ENCODE measurements around the gene FAM53B.
A peak's percentile ranks its signal among the peaks of the same experiment; 100 is the strongest.
"Not testable (repeated sequence)": the region's sequence is repeated elsewhere in the genome, so short reads cannot be mapped to it uniquely, and the experiment has no call there.

FAM53B gene

GRCh38 chr10:124627866-124628675 is 116.1 kb downstream of the FAM53B start:
- DNase-seq (ENCODE audit: low read depth), result no peak

- DNase-seq (ENCODE audit: low read depth), result peak; percentile 35
Measured at GRCh38 chr10:124626759-124627380, 117.3 kb downstream of the FAM53B start.

- DNase-seq (ENCODE audit: low read depth), result no peak
Measured at GRCh38 chr10:124625831-124626238, 118.3 kb downstream of the FAM53B start.

DNA sequence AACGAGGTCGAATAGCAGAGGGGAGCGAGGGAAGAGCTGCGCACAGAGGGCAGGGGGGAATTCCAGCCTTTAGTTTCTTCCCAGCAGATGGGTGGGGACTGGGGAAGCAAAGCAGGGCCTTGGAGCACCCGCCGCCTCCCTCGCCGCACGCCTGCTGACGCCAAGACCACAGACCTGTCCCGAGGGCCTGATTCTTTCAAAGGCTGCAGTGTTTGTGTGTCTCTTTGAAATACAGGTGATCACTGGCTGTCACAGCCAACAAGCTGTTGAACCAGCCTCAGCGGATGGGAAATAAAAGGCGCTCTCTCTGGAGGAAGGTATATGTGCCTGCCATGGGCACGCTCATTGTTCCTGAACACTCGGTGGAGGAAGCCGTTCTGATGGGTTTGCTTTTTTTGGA is 119.3 kb downstream of the FAM53B start:
- DNase-seq (ENCODE audit: low read depth), result no peak

DNA sequence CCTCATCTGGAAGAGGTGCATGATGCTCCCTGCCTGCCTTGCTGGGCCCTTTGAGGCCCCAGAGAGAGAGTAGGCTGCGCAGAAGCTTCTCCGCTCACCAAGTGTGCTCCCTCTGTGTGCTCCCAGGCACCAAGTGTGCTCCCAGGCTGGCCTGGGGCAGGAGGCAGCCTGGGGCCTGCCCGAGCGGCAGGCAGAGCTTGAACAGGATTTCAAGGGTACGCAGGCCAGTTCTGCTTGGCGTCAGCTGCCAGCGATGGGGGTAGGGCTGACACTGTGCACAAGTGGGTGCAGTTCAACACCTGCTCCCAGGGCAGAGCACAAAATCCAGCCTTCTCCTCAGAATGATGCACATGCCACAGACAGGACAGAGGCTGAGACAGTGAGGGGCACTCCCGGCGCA is 119.7 kb downstream of the FAM53B start:
- no peak for DNase-seq (ENCODE audit: low read depth)

DNA sequence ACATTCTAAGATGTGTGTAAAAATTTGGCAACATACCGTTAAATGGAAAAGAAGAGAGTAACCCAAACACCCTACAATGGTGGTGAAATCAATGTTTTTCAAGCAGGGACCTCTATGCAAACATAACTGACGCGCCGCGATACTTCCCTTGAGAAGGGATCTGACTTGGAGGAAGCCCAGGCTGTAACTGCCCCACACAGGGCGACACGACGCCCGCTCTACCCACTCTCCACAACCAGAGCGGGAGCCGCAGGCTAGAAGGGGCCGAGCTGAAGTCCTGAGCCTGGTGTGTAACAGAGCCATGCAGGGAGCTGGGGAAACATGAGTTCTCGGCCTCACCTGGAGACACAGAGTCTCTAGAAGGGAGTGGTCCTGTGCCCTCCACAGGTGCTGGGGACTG is 120.2 kb downstream of the FAM53B start:
- no peak for DNase-seq (ENCODE audit: low read depth)

- DNase-seq (ENCODE audit: low read depth), result no peak
Measured at GRCh38 chr10:124622866-124623536, 121.2 kb downstream of the FAM53B start.

DNA sequence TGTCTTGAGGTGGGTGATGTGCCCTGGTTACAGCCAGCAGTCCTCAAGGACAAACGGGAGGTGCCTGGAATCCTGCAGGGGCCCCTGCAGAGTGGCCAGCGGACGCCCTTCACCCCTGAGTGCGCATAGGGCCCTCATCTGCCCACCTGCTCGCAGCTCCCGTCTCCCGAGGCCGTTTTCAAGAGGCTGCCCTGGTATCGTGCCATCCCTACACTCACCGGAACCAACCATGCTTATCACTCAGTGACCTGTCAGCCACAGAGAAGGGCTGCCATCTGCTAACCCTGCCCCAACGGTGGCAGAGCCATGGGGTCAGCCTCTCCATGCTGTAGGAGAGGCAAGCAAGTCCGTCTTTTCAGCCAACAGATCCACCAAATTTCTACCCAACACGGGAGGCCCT is 122.0 kb downstream of the FAM53B start:
- no peak for DNase-seq (ENCODE audit: low read depth)

DNA sequence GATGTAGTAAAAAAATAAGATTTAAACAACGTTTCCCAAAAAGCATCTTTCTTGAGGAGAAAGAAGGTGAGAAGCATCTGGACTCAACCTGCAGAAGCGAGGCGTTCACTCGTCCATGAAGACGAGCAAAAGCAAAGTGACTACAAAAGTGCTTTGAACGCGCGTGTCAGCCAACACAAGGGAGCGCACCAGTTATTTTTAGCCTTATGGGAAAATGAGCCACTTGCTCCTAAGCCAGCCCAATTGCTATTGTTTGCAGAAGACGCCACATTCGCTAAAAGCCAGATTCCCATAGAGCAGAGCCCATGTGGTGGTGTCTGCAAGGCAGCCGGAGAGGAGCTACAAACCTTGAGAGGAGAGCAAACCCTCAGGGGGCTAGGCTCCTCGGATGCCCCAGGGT is 122.5 kb downstream of the FAM53B start:
- DNase-seq (ENCODE audit: low read depth), result no peak

GRCh38 chr10:124619802-124620490 is 124.2 kb downstream of the FAM53B start:
- DNase-seq (ENCODE audit: low read depth), result no peak

- DNase-seq (ENCODE audit: low read depth), result no peak
Measured at GRCh38 chr10:124619195-124619594, 125.0 kb downstream of the FAM53B start.

DNA sequence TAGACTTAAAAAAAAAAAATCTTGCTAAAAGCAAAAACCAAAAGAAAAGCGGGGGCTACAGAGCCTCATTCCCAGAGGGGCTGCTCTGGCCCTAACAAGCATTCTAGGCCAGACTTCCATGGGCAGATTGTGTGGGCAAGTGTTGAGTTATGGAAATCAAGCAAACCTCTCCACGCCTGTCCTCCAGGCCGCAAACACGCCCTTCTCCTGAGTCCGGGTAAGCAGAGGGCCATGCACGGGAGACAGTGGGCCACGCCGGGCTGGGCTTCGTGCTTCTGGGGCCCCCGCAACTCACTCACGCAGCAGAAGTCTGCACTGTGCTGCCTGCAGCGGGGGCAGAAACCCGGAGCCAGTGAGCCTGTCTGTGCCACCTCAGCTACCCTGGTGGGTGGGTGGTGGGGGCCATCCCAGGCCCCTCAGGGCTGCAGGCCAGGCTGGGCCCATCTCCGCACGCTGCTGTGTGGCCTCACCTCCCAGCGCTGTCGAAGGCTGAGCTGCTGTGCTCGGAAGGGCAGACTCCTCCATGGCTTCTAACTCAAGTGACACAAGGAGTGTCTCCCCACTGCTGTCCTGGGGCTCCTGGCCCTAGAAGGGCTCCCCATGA is 125.6 kb downstream of the FAM53B start:
- no peak for DNase-seq (ENCODE audit: low read depth)

GRCh38 chr10:124616836-124617130 is 127.4 kb downstream of the FAM53B start:
- DNase-seq (ENCODE audit: low read depth), result no peak

- no peak for DNase-seq (ENCODE audit: low read depth)
Measured at GRCh38 chr10:124616040-124616835, 127.9 kb downstream of the FAM53B start.

GRCh38 chr10:124615259-124615658 is 128.9 kb downstream of the FAM53B start:
- DNase-seq (ENCODE audit: low read depth), result no peak

- no peak for DNase-seq (ENCODE audit: low read depth)
Measured at GRCh38 chr10:124614003-124614659, 130.0 kb downstream of the FAM53B start.

DNA sequence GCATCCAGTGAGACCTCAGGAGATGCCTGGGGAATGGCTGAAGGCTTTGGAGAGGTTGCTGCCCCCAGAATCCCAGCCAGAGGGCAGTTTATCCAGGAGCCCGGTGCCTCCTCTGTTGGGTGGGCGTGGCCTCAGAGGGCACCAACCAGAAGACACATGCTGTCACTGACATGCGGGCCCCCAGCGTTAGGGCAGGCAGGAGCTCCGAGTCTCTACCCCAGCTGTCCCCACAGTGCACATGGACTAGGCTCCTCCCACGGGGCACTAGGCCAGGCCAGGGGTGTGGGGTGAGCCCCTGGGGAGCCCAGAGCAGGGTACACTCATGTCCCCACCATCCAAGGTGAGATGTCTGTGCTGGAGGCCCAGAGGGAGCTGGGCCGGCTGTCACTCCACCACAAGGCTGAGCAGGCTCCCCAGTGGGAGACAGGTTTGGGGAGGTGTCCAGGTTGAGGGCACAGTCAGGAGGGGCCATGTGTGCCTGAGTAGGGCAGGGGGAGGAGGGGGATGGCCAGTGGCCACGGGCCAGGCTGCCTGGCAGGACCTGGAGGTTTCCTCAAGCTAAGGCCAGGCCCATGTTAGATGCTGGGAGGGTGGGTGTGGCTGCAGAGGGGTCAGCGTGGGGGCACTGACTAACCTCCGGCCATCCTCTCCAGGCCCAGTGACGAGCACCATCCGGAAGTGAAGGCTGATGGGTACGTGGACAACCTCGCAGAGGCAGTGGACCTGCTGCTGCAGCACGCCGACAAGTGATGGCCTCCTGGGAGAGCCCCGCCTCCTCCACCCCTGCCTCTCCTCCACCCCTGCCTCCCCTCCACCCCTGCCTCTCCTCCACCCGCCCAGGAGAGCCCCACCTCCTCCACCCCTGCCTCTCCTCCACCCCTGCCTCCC is 131.3 kb downstream of the FAM53B start:
- DNase-seq (ENCODE audit: low read depth), result no peak

- DNase-seq (ENCODE audit: low read depth), result peak; percentile 32
Measured at GRCh38 chr10:124611738-124612137, 132.4 kb downstream of the FAM53B start.

DNA sequence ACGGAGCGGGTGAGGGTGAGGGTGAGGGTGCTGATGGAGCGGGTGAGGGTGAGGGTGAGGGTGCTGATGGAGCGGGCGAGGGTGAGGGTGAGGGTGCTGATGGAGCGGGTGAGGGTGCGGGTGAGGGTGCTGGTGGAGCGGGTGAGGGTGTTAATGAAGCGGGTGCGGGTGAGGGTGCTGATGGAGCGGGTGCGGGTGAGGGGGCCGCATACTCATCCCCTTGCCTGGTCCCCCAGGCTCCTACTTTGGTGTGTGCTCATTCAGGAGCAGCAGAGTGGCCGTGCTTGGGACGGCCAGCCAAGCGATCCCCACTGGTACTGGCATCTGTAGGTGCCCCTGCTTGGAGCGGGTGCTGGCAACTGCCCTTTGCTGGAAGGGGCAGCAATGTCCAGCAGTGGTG is 133.3 kb downstream of the FAM53B start:
- not testable (repeated sequence) for DNase-seq (ENCODE audit: low read depth)

DNA sequence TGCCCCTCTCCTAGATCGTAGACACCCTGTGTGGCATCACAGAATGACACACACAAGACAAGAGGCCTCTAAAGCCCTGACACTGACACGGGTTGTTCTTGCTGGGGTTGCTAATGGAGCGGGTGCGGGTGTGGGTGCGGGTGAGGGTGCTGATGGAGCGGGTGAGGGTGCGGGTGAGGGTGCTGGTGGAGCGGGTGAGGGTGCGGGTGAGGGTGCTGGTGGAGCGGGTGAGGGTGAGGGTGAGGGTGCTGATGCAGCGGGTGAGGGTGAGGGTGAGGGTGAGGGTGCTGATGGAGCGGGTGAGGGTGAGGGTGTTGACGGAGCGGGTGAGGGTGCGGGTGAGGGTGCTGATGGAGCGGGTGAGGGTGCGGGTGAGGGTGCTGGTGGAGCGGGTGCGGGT is 134.0 kb downstream of the FAM53B start:
- not testable (repeated sequence) for DNase-seq (ENCODE audit: low read depth)

Measured in activated T-helper 1 cell treated with Interleukin-2 at 50 U/mL for 16 hours (primary cell).